Measurements from ENCODE around the gene APOBEC4.

APOBEC4 gene

GRCh38 chr1:183598386-183598785 lies 54.7 kb downstream of the APOBEC4 start:
- no peak for DNase-seq

- no peak for DNase-seq
Observed at GRCh38 chr1:183597656-183598347, 55.3 kb downstream of the APOBEC4 start.

GRCh38 chr1:183596500-183596899 lies 56.6 kb downstream of the APOBEC4 start:
- no peak for DNase-seq
